IPS-NIHi7 (cell line): ENCODE data around the gene ELAC1.

Experiments
- DNase-seq: peaks from one replicate; pipeline ENCODE4 v3.0.0; 2012; ENCODE audit warnings: mixed read lengths; ENCODE audit errors: extremely low spot score

Gene ELAC1

GRCh38 chr18:51017140-51017879, 49.5 kb downstream of the ELAC1 start:
- DNase-seq: peak; percentile 45

GRCh38 chr18:51020536-51020935, 52.7 kb downstream of the ELAC1 start:
- DNase-seq: no peak

- DNase-seq: no peak
These were observed 53.6 kb downstream of the ELAC1 start for GRCh38 chr18:51021226-51021965.

GRCh38 chr18:51025512-51025911, 57.7 kb downstream of the ELAC1 start:
- DNase-seq: no peak

GRCh38 chr18:51028201-51028805, 60.5 kb downstream of the ELAC1 start:
- DNase-seq: no peak

GRCh38 chr18:51029378-51029693, 61.5 kb downstream of the ELAC1 start:
- DNase-seq: no peak

GRCh38 chr18:51029694-51030536, 62.1 kb downstream of the ELAC1 start, which contains the start of gene SMAD4:
Gene SMAD4, plus strand, starts transcription at chr18:51030213. Its CDS starts 16,834 bp downstream, at chr18:51047047.
- DNase-seq: peak; percentile 98

- peak; percentile 75 for DNase-seq
These were observed 62.9 kb downstream of the ELAC1 start for GRCh38 chr18:51030537-51031258.

- DNase-seq: no peak
These were observed 64.4 kb downstream of the ELAC1 start for GRCh38 chr18:51032193-51032592.

GRCh38 chr18:51037230-51037629, 69.4 kb downstream of the ELAC1 start:
- no peak for DNase-seq
